K562 (cell line): ENCODE results near the gene ADGRE3. TPM values are rescaled to one million over a fixed set of nuclear protein-coding genes. Genes with fewer than 3 reads are reported as not detected.
A peak's percentile ranks its signal among the peaks of the same experiment; 100 is the strongest.

ENCODE experiments used
- ARNT ChIP-seq, 2 experiments: fragments of 450-650 bp; IDR thresholded peaks; 2 replicates each; pipeline ENCODE4 v1.6.1; 2016; ENCODE audit warnings: mild to moderate bottlenecking in 1 of 2
- CREB1 ChIP-seq, 2 experiments: sonication (generic) in 1 of 2; formaldehyde crosslinking in 1 of 2; IDR thresholded peaks; 2 replicates each; pipeline versions ENCODE4 v1.6.1 to v1.8.0; 2012 to 2022; ENCODE audit warnings: inconsistent platforms in 1 of 2, mild to moderate bottlenecking in 1 of 2, missing genetic modification reagents in 1 of 2, moderate library complexity in 1 of 2
- EGR1 ChIP-seq: fragments of 450-650 bp; conservative IDR thresholded peaks from 2 replicates; pipeline ENCODE4 v1.6.1; 2017; ENCODE audit warnings: mild to moderate bottlenecking
- ELF1 ChIP-seq: fragments of 200-800 bp; sonication (Bioruptor generic); IDR thresholded peaks from 2 replicates; pipeline ENCODE4 v1.6.1; 2016; ENCODE audit warnings: missing genetic modification characterization, missing compliant biosample characterization
- FIP1L1 ChIP-seq: fragments of 200-400 bp; formaldehyde crosslinking; IDR thresholded peaks from 2 replicates; pipeline ENCODE4 v1.6.1; 2018; ENCODE audit warnings: mild to moderate bottlenecking, low read depth, low read length; ENCODE audit not compliant: poor library complexity, severe bottlenecking
- HDAC1 ChIP-seq, 2 experiments: fragments of 450-650 bp; IDR thresholded peaks; 2 replicates each; pipeline ENCODE4 v1.6.1; 2016 to 2017; ENCODE audit warnings: inconsistent platforms in 1 of 2, mild to moderate bottlenecking in 1 of 2, moderate library complexity in 1 of 2
- NONO ChIP-seq, 2 experiments: fragments of 200-400 bp in 1 of 2; fragments of 450-650 bp in 1 of 2; formaldehyde crosslinking in 1 of 2; IDR thresholded peaks; 2 replicates each; pipeline ENCODE4 v1.6.1; 2017; ENCODE audit warnings: low read depth in 2 of 2, mild to moderate bottlenecking in 2 of 2, moderate library complexity in 2 of 2, low read length in 1 of 2
- RBFOX2 ChIP-seq: fragments of 200-400 bp; formaldehyde crosslinking; IDR thresholded peaks from 2 replicates; pipeline ENCODE4 v1.6.1; 2017; ENCODE audit warnings: low read depth, mild to moderate bottlenecking, low read length, moderate library complexity
- SAFB ChIP-seq: fragments of 200-400 bp; formaldehyde crosslinking; IDR thresholded peaks from 2 replicates; pipeline ENCODE4 v1.6.1; 2017; ENCODE audit warnings: low read depth, low read length, borderline replicate concordance
- SREBF2 ChIP-seq: sonication (generic); formaldehyde crosslinking; IDR thresholded peaks from 2 replicates; pipeline ENCODE4 v1.4.0; 2020; ENCODE audit warnings: mild to moderate bottlenecking, missing genetic modification reagents
- TAL1 ChIP-seq: fragments of 450-650 bp; IDR thresholded peaks from 2 replicates; pipeline ENCODE4 v1.6.1; 2016; ENCODE audit warnings: mild to moderate bottlenecking
- ZKSCAN8 ChIP-seq: fragments of 200-800 bp; sonication (Bioruptor generic); IDR thresholded peaks from 2 replicates; pipeline ENCODE4 v1.6.1; 2016; ENCODE audit warnings: missing genetic modification characterization, missing compliant biosample characterization
- ZNF140 ChIP-seq: fragments of 250-450 bp; sonication (Bioruptor Pico); IDR thresholded peaks from 2 replicates; pipeline ENCODE4 v1.8.0; 2021; ENCODE audit warnings: moderate library complexity, mild to moderate bottlenecking, inconsistent platforms
- ZNF584 ChIP-seq: fragments of 200-800 bp; sonication (Bioruptor generic); IDR thresholded peaks from 2 replicates; pipeline ENCODE4 v1.6.1; 2016; ENCODE audit warnings: low read depth, mild to moderate bottlenecking, missing genetic modification characterization, missing compliant biosample characterization
- ZNF696 ChIP-seq: fragments of 250-450 bp; sonication (Bioruptor Pico); conservative IDR thresholded peaks from 2 replicates; pipeline ENCODE4 v1.4.0; 2020; ENCODE audit warnings: mild to moderate bottlenecking, moderate library complexity
- ZNF75A ChIP-seq: fragments of 450-650 bp; formaldehyde crosslinking; IDR thresholded peaks from 2 replicates; pipeline ENCODE4 v1.4.0; 2020; ENCODE audit warnings: mild to moderate bottlenecking
- polyA plus RNA-seq, 8 experiments: library from polyadenylated mRNA; depleted of rRNA in 4 of 8; stranded (reverse) in 5 of 8; unstranded in 3 of 8; fragments of >200 nt; fragmentation: Nextera tagmentation in 2 of 8; fragmentation: Illumina TruSeq in 1 of 8; extraction: Ambion mirVana in 2 of 8; extraction: Trizol in 1 of 8; gene quantifications; 2 replicates each; pipeline versions ENCODE4 v1.2.1 to v1.2.3, GENCODE V29; 2011 to 2014; ENCODE audit warnings: inconsistent platforms in 1 of 8, missing spikeins in 1 of 8
- total RNA-seq, 7 experiments: library from RNA; depleted of rRNA in 6 of 7; stranded (reverse); fragments of >200 nt in 6 of 7; fragmentation: Illumina TruSeq in 2 of 7; extraction: Trizol in 2 of 7; gene quantifications; 2 replicates each; pipeline versions ENCODE4 v1.2.1 to v1.2.3, GENCODE V29; 2011 to 2021; ENCODE audit warnings: low replicate concordance in 1 of 7
- TF ChIP-seq, protein P1 (sequence below): fragments of 450-650 bp; conservative IDR thresholded peaks from 2 replicates; pipeline ENCODE4 v1.6.1; 2016; ENCODE audit warnings: missing genetic modification characterization, low read depth, mild to moderate bottlenecking, control low read depth, missing compliant biosample characterization
- TF ChIP-seq, protein P2 (sequence below): fragments of 450-650 bp; formaldehyde crosslinking; conservative IDR thresholded peaks from 2 replicates; pipeline ENCODE4 v1.4.0; 2022; ENCODE audit warnings: mild to moderate bottlenecking, missing genetic modification characterization
- TF ChIP-seq, protein P3 (sequence below): fragments of 450-650 bp; formaldehyde crosslinking; IDR thresholded peaks from 2 replicates; pipeline ENCODE4 v1.4.0; 2020; ENCODE audit warnings: mild to moderate bottlenecking, moderate library complexity
- TF ChIP-seq, protein P4 (sequence below): fragments of 450-650 bp; IDR thresholded peaks from 2 replicates; pipeline ENCODE4 v1.6.1; 2017; ENCODE audit warnings: antibody characterized with exemption

ADGRE3 gene
- total and polyA plus RNA-seq, 9 of the 15 experiments (the other 6 are each of a cell fraction or from before 2014, with no cell fraction given) = not detected

DNA sequence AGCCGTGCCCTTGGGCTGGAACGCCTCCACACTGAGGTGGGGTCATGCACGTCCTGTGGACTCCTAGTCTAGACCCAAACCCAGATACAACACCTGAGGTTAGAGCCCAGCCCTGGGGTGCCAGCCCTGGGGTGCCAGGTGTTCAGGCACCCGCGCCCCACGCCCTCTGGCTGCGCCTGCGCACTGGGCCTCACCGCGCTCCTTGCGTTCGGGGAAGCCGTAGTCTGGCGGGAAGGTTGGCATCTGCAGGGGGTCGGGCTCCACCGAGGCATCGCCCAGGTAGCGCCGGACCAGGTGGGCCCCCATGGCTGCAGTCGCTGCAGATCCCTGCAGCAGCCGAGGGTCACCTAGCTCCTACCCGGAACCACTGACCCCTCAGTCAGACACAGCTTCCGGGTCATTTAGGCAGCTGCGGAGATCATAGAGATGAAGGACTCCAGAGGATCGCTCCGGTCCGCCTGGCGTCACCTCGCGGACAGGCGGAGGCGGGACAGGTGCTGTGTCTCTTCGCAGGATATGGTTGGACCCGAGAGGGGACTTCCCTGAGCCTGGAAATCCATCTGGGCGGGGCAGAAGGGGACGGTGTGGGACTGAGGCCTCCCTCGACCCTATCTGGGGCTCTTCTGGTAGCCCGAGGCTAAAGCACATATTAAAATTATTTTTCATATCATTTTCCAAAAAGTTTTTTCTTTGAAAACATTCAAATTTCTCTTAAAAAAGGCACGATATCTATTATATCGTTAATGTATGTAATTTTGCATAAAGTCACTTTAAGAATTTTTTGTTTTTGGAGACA lies 102.8 kb downstream of the ADGRE3 start, which contains the start of gene NDUFB7 (continued):
- TF ChIP-seq, protein P1, sequence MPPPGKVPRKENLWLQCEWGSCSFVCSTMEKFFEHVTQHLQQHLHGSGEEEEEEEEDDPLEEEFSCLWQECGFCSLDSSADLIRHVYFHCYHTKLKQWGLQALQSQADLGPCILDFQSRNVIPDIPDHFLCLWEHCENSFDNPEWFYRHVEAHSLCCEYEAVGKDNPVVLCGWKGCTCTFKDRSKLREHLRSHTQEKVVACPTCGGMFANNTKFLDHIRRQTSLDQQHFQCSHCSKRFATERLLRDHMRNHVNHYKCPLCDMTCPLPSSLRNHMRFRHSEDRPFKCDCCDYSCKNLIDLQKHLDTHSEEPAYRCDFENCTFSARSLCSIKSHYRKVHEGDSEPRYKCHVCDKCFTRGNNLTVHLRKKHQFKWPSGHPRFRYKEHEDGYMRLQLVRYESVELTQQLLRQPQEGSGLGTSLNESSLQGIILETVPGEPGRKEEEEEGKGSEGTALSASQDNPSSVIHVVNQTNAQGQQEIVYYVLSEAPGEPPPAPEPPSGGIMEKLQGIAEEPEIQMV (tag) = peak; percentile 100
- TF ChIP-seq RBFOX2 (peak; percentile 81), NONO (IDR thresholded peaks at IDR 0.05; ENCODE audit: low read depth in 2 of 2, low read length in 1 of 2) (peak in 1 of 2 experiments; percentile 49; a peak in 1 of 4 replicates), TAL1 (peak; percentile 6; the same call in 1 of the 2 replicates), ELF1 (peak; percentile 86), ZNF696 (no peak), FIP1L1 (no peak), ARNT (IDR thresholded peaks at IDR 0.05) (peak in 1 of 2 experiments; percentile 59; a peak in 2 of 4 replicates), EGR1 (0 out of 2 replicates have a peak, but pooled peaks have one; percentile 6), ZNF584 (CRISPR knock-in tag) (no peak), ZNF75A (CRISPR knock-in tag) (no peak), SREBF2 (CRISPR knock-in tag) (no peak), ZKSCAN8 (no peak), HDAC1 (IDR thresholded peaks at IDR 0.05) (peak in 1 of 2 experiments; percentile 91; a peak in 2 of 4 replicates), SAFB (no peak), CREB1 (IDR thresholded peaks at IDR 0.05) (0 out of 2 replicates have a peak, but pooled peaks have one; percentile 32), CREB1 (CRISPR knock-in tag; IDR thresholded peaks at IDR 0.05) (peak; percentile 76; the same call in 1 of the 2 replicates), ZNF140 (CRISPR knock-in tag) (no peak)
- TF ChIP-seq, protein P2, sequence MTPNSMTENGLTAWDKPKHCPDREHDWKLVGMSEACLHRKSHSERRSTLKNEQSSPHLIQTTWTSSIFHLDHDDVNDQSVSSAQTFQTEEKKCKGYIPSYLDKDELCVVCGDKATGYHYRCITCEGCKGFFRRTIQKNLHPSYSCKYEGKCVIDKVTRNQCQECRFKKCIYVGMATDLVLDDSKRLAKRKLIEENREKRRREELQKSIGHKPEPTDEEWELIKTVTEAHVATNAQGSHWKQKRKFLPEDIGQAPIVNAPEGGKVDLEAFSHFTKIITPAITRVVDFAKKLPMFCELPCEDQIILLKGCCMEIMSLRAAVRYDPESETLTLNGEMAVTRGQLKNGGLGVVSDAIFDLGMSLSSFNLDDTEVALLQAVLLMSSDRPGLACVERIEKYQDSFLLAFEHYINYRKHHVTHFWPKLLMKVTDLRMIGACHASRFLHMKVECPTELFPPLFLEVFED = no peak
- TF ChIP-seq, protein P3, sequence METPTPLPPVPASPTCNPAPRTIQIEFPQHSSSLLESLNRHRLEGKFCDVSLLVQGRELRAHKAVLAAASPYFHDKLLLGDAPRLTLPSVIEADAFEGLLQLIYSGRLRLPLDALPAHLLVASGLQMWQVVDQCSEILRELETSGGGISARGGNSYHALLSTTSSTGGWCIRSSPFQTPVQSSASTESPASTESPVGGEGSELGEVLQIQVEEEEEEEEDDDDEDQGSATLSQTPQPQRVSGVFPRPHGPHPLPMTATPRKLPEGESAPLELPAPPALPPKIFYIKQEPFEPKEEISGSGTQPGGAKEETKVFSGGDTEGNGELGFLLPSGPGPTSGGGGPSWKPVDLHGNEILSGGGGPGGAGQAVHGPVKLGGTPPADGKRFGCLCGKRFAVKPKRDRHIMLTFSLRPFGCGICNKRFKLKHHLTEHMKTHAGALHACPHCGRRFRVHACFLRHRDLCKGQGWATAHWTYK (CRISPR knock-in tag) = peak; percentile 86
- TF ChIP-seq, protein P4, sequence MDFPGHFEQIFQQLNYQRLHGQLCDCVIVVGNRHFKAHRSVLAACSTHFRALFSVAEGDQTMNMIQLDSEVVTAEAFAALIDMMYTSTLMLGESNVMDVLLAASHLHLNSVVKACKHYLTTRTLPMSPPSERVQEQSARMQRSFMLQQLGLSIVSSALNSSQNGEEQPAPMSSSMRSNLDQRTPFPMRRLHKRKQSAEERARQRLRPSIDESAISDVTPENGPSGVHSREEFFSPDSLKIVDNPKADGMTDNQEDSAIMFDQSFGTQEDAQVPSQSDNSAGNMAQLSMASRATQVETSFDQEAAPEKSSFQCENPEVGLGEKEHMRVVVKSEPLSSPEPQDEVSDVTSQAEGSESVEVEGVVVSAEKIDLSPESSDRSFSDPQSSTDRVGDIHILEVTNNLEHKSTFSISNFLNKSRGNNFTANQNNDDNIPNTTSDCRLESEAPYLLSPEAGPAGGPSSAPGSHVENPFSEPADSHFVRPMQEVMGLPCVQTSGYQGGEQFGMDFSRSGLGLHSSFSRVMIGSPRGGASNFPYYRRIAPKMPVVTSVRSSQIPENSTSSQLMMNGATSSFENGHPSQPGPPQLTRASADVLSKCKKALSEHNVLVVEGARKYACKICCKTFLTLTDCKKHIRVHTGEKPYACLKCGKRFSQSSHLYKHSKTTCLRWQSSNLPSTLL = peak; percentile 100
